HS-27A (cell line): ENCODE results near the gene SPACA6.

Experiments
- DNase-seq: peaks from one replicate; pipeline ENCODE4 v3.0.0-alpha.2; 2012; ENCODE audit warnings: low read depth, missing footprints

Gene SPACA6

GRCh38 chr19:51703575-51704515 is 10.7 kb downstream of the SPACA6 start:
- DNase-seq = peak; percentile 71

GRCh38 chr19:51704626-51705025 is 11.5 kb downstream of the SPACA6 start:
- DNase-seq = no peak

- no peak for DNase-seq
Measured at GRCh38 chr19:51706296-51706695, 13.2 kb downstream of the SPACA6 start.

- DNase-seq = no peak
Measured at GRCh38 chr19:51706885-51707284, 13.8 kb downstream of the SPACA6 start.

- DNase-seq = no peak
Measured at GRCh38 chr19:51708811-51709210, 15.7 kb downstream of the SPACA6 start.

GRCh38 chr19:51709575-51709974 is 16.4 kb downstream of the SPACA6 start:
- DNase-seq = no peak

- DNase-seq = no peak
Measured at GRCh38 chr19:51710163-51710562, 17.0 kb downstream of the SPACA6 start.

- no peak for DNase-seq
Measured at GRCh38 chr19:51711702-51712101, 18.6 kb downstream of the SPACA6 start.

GRCh38 chr19:51712461-51713081 is 19.4 kb downstream of the SPACA6 start:
- no peak for DNase-seq

GRCh38 chr19:51713319-51714285 is 20.5 kb downstream of the SPACA6 start:
- no peak for DNase-seq

- no peak for DNase-seq
Measured at GRCh38 chr19:51714848-51715247, 21.7 kb downstream of the SPACA6 start.

GRCh38 chr19:51715850-51716249 is 22.7 kb downstream of the SPACA6 start:
- DNase-seq = no peak

GRCh38 chr19:51716925-51717324 is 23.8 kb downstream of the SPACA6 start:
- DNase-seq = no peak

GRCh38 chr19:51719251-51719988 is 26.3 kb downstream of the SPACA6 start:
- DNase-seq = no peak

- no peak for DNase-seq
Measured at GRCh38 chr19:51721905-51722304, 28.8 kb downstream of the SPACA6 start.

- DNase-seq = no peak
Measured at GRCh38 chr19:51722492-51722891, 29.4 kb downstream of the SPACA6 start.

- no peak for DNase-seq
Measured at GRCh38 chr19:51724543-51724942, 31.4 kb downstream of the SPACA6 start.

- no peak for DNase-seq
Measured at GRCh38 chr19:51726049-51726448, 32.9 kb downstream of the SPACA6 start.

- peak; percentile 64 for DNase-seq
Measured at GRCh38 chr19:51727349-51727880, 34.3 kb downstream of the SPACA6 start.

GRCh38 chr19:51729781-51730180 is 36.7 kb downstream of the SPACA6 start:
- DNase-seq = no peak
